Naive B cell (primary cell): ENCODE measurements around the gene LYSMD4. TPM values are rescaled to one million over a fixed set of nuclear protein-coding genes. Genes with fewer than 3 reads are reported as not detected.

Source experiments
- ATAC-seq, 2 donors: fragments of 150-1000 bp; cut with Tn5 transposase; 2 replicates each; pipeline ENCODE4 v1.10.0; 2021; ENCODE audit warnings: low read depth in 2 of 2, mild to moderate bottlenecking in 2 of 2, moderate library complexity in 2 of 2
- DNase-seq: peaks from one replicate; pipeline ENCODE4 v3.0.0; 2022
- H3K27ac Mint-ChIP-seq, 6 donors: one replicate each; pipeline ENCODE4 v1.8.0; 2020 to 2022; ENCODE audit warnings: mild to moderate bottlenecking in 6 of 6, mixed read lengths in 6 of 6, moderate library complexity in 5 of 6, inconsistent platforms in 2 of 6
- H3K27me3 Mint-ChIP-seq, 3 donors: one replicate each; pipeline ENCODE4 v1.8.0; 2021 to 2022; ENCODE audit warnings: mixed read lengths in 3 of 3, mild to moderate bottlenecking in 1 of 3
- H3K36me3 Mint-ChIP-seq, 2 donors: one replicate each; pipeline ENCODE4 v1.8.0; 2020 to 2022; ENCODE audit warnings: mixed read lengths in 2 of 2, inconsistent platforms in 1 of 2, mild to moderate bottlenecking in 1 of 2
- H3K4me1 Mint-ChIP-seq, 3 donors: one replicate each; pipeline ENCODE4 v1.8.0; 2020 to 2022; ENCODE audit warnings: mixed read lengths in 3 of 3, inconsistent platforms in 1 of 3, mild to moderate bottlenecking in 1 of 3, moderate library complexity in 1 of 3
- H3K4me3 Mint-ChIP-seq, 8 donors: one replicate each; pipeline ENCODE4 v1.8.0; 2020 to 2022; ENCODE audit warnings: mild to moderate bottlenecking in 8 of 8, mixed read lengths in 8 of 8, moderate library complexity in 8 of 8, inconsistent platforms in 2 of 8
- H3K9me3 Mint-ChIP-seq, 7 donors: one replicate each; pipeline ENCODE4 v1.8.0; 2020 to 2022; ENCODE audit warnings: mixed read lengths in 7 of 7, mild to moderate bottlenecking in 5 of 7, inconsistent platforms in 2 of 7, moderate library complexity in 1 of 7
- polyA plus RNA-seq, 6 donors: library from polyadenylated mRNA; unstranded; fragments of 300-500 nt; fragmentation: Illumina TruSeq; gene quantifications; one replicate each; pipeline ENCODE4 v1.2.3, GENCODE V29; 2021; ENCODE audit warnings: low read depth in 6 of 6

The LYSMD4 gene
- polyA plus RNA-seq, 6 donors from 2014 or later: 2.0 to 3.9 (median 2.9) TPM

- H3K4me3 Mint-ChIP-seq: no peak overlapping the region
- H3K4me1 Mint-ChIP-seq: peaks cover 4 to 9% (median 5%) of the 10 kb centered on the region in 3 donors
- H3K9me3 Mint-ChIP-seq: no peaks in the 10 kb centered on the region
- no peaks in the 10 kb centered on the region for H3K36me3 Mint-ChIP-seq
- H3K27ac Mint-ChIP-seq: no peak overlapping the region
- no peaks in the 10 kb centered on the region for H3K27me3 Mint-ChIP-seq
- DNase-seq (no peak), ATAC-seq (no peak)
These were observed 5.9 kb downstream of the LYSMD4 start for GRCh38 chr15:99727330-99727729.

GRCh38 chr15:99726333-99726732 is 6.9 kb downstream of the LYSMD4 start:
- Mint-ChIP-seq H3K9me3 (no peaks in the 10 kb centered on the region), H3K4me3 (no peak overlapping the region), H3K27ac (peak overlapping the region in 1 of 6 donors; percentile 80)

GRCh38 chr15:99722406-99722805 is 10.8 kb downstream of the LYSMD4 start:
- no peaks in the 10 kb centered on the region for H3K9me3 Mint-ChIP-seq
- no peaks in the 10 kb centered on the region for H3K27me3 Mint-ChIP-seq
- H3K36me3 Mint-ChIP-seq: no peaks in the 10 kb centered on the region
- ATAC-seq (no peak), DNase-seq (no peak)
- H3K27ac Mint-ChIP-seq: no peak overlapping the region
- no peak overlapping the region for H3K4me3 Mint-ChIP-seq
- peaks cover 25 to 34% (median 34%) of the 10 kb centered on the region in 3 donors for H3K4me1 Mint-ChIP-seq

More at GRCh38 chr15:99726333-99726732, 6.9 kb downstream of the LYSMD4 start:
- ATAC-seq: no peak
- no peaks in the 10 kb centered on the region for H3K36me3 Mint-ChIP-seq
- no peaks in the 10 kb centered on the region for H3K27me3 Mint-ChIP-seq
- peaks cover 0 to 7% (median 0%) of the 10 kb centered on the region in 3 donors for H3K4me1 Mint-ChIP-seq
- DNase-seq: no peak

- Mint-ChIP-seq H3K4me1 (peaks cover 29 to 34% (median 34%) of the 10 kb centered on the region in 3 donors), H3K4me3 (no peak overlapping the region), H3K9me3 (no peaks in the 10 kb centered on the region), H3K36me3 (no peaks in the 10 kb centered on the region), H3K27me3 (no peaks in the 10 kb centered on the region), H3K27ac (no peak overlapping the region)
- no peak for ATAC-seq
- no peak for DNase-seq
These were observed 11.3 kb downstream of the LYSMD4 start for GRCh38 chr15:99721896-99722295.

- peak overlapping the region in 3 of 6 donors; percentile 1 to 21 (median 4) for H3K27ac Mint-ChIP-seq
- ATAC-seq: no peak
- peaks cover 29 to 34% (median 34%) of the 10 kb centered on the region in 3 donors for H3K4me1 Mint-ChIP-seq
- H3K9me3 Mint-ChIP-seq: no peaks in the 10 kb centered on the region
- no peaks in the 10 kb centered on the region for H3K27me3 Mint-ChIP-seq
- H3K4me3 Mint-ChIP-seq: peak overlapping the region in 2 of 8 donors; percentile 17 to 49
- no peaks in the 10 kb centered on the region for H3K36me3 Mint-ChIP-seq
- DNase-seq: no peak
These were observed 12.0 kb downstream of the LYSMD4 start for GRCh38 chr15:99721104-99721778.

- Mint-ChIP-seq H3K4me1 (peaks cover 29 to 34% (median 34%) of the 10 kb centered on the region in 3 donors), H3K9me3 (no peaks in the 10 kb centered on the region), H3K4me3 (peak overlapping the region in 6 of 8 donors; percentile 49 to 81 (median 70)), H3K36me3 (peaks cover 0 to 2% of the 10 kb centered on the region in 2 donors), H3K27ac (peak overlapping the region; percentile 1 to 71 (median 32)), H3K27me3 (no peaks in the 10 kb centered on the region)
- ATAC-seq (peak; percentile 48 to 56), DNase-seq (no peak)
These were observed 12.7 kb downstream of the LYSMD4 start for GRCh38 chr15:99720533-99720932.

- Mint-ChIP-seq H3K4me1 (peaks cover 29 to 34% (median 34%) of the 10 kb centered on the region in 3 donors), H3K36me3 (peaks cover 0 to 6% of the 10 kb centered on the region in 2 donors), H3K27ac (peak overlapping the region in 3 of 6 donors; percentile 4 to 47 (median 35)), H3K9me3 (no peaks in the 10 kb centered on the region), H3K27me3 (no peaks in the 10 kb centered on the region), H3K4me3 (peak overlapping the region in 2 of 8 donors; percentile 6 to 13)
- ATAC-seq: no peak
- DNase-seq: no peak
These were observed 14.1 kb downstream of the LYSMD4 start for GRCh38 chr15:99719096-99719541.

GRCh38 chr15:99718421-99718820 is 14.8 kb downstream of the LYSMD4 start:
- ATAC-seq: no peak
- peaks cover 29 to 34% (median 30%) of the 10 kb centered on the region in 3 donors for H3K4me1 Mint-ChIP-seq
- H3K27ac Mint-ChIP-seq: peak overlapping the region in 1 of 6 donors; percentile 32
- peaks cover 0 to 6% of the 10 kb centered on the region in 2 donors for H3K36me3 Mint-ChIP-seq
- H3K4me3 Mint-ChIP-seq: peak overlapping the region in 1 of 8 donors; percentile 59
- no peak for DNase-seq
- no peaks in the 10 kb centered on the region for H3K27me3 Mint-ChIP-seq
- H3K9me3 Mint-ChIP-seq: no peaks in the 10 kb centered on the region

GRCh38 chr15:99717161-99718009 is 15.9 kb downstream of the LYSMD4 start:
- DNase-seq (no peak), ATAC-seq (no peak)
- H3K4me1 Mint-ChIP-seq: peaks cover 29 to 34% (median 30%) of the 10 kb centered on the region in 3 donors
- no peaks in the 10 kb centered on the region for H3K9me3 Mint-ChIP-seq
- H3K4me3 Mint-ChIP-seq: peak overlapping the region in 1 of 8 donors; percentile 27
- no peaks in the 10 kb centered on the region for H3K27me3 Mint-ChIP-seq
- H3K36me3 Mint-ChIP-seq: peaks cover 5 to 10% of the 10 kb centered on the region in 2 donors
- H3K27ac Mint-ChIP-seq: peak overlapping the region in 3 of 6 donors; percentile 41 to 49 (median 42)

- H3K4me3 Mint-ChIP-seq: no peak overlapping the region
- H3K36me3 Mint-ChIP-seq: peaks cover 10 to 13% of the 10 kb centered on the region in 2 donors
- no peaks in the 10 kb centered on the region for H3K9me3 Mint-ChIP-seq
- ATAC-seq (no peak), DNase-seq (no peak)
- no peaks in the 10 kb centered on the region for H3K27me3 Mint-ChIP-seq
- H3K4me1 Mint-ChIP-seq: peaks cover 26 to 34% (median 29%) of the 10 kb centered on the region in 3 donors
- H3K27ac Mint-ChIP-seq: peak overlapping the region in 1 of 6 donors; percentile 62
These were observed 16.6 kb downstream of the LYSMD4 start for GRCh38 chr15:99716540-99717095.

- peak overlapping the region in 2 of 6 donors; percentile 37 to 43 for H3K27ac Mint-ChIP-seq
- no peaks in the 10 kb centered on the region for H3K9me3 Mint-ChIP-seq
- peaks cover 27 to 42% of the 10 kb centered on the region in 2 donors for H3K36me3 Mint-ChIP-seq
- H3K27me3 Mint-ChIP-seq: no peaks in the 10 kb centered on the region
- ATAC-seq: no peak
- H3K4me1 Mint-ChIP-seq: peaks cover 5 to 11% (median 10%) of the 10 kb centered on the region in 3 donors
- H3K4me3 Mint-ChIP-seq: no peak overlapping the region
- no peak for DNase-seq
These were observed 20.8 kb downstream of the LYSMD4 start for GRCh38 chr15:99712415-99712814.

GRCh38 chr15:99711625-99712024 is 21.6 kb downstream of the LYSMD4 start:
- Mint-ChIP-seq H3K4me3 (no peak overlapping the region), H3K27me3 (no peaks in the 10 kb centered on the region), H3K9me3 (no peaks in the 10 kb centered on the region), H3K36me3 (peaks cover 27 to 42% of the 10 kb centered on the region in 2 donors), H3K27ac (peak overlapping the region in 2 of 6 donors; percentile 39 to 70), H3K4me1 (peaks cover 5 to 10% (median 7%) of the 10 kb centered on the region in 3 donors)
- DNase-seq (no peak), ATAC-seq (no peak)
